CD8-positive, alpha-beta memory T cell (primary cell): ENCODE data around the gene GDAP1L1. TPM values are rescaled to one million over a fixed set of nuclear protein-coding genes. Genes with fewer than 3 reads are reported as not detected.
"Not testable (repeated sequence)": the region's sequence is repeated elsewhere in the genome, so short reads cannot be mapped to it uniquely, and the experiment has no call there.

Experiments
- CTCF ChIA-PET: fragments of 350-600 bp; sonication (Branson Sonifier 250); formaldehyde crosslinking; loops from one replicate; lab custom pipeline; 2021; ENCODE audit warnings: antibody characterized with exemption; lab: Charles Lee
- POLR2A ChIA-PET: fragments of 350-600 bp; sonication (Branson Sonifier 250); formaldehyde crosslinking; loops from one replicate; lab custom pipeline; 2021; ENCODE audit warnings: antibody characterized with exemption; lab: Charles Lee
- DNase-seq, 5 donors: peaks; one replicate each; pipeline versions ENCODE4 v3.0.0 to v3.0.0-alpha.2; 2020 to 2022; ENCODE audit warnings: mixed read lengths in 1 of 5
- H3K27ac ChIP-seq: one replicate; pipeline ENCODE4 v1.7.0; 2013; ENCODE audit warnings: low read depth, mild to moderate bottlenecking, low read length, moderate library complexity
- H3K27me3 ChIP-seq: 2 replicates; pipeline ENCODE4 v1.7.0; 2013; ENCODE audit warnings: low read length, mild to moderate bottlenecking; ENCODE audit not compliant: insufficient read depth, poor library complexity, severe bottlenecking
- H3K36me3 ChIP-seq: 2 replicates; pipeline ENCODE4 v1.7.0; 2013; ENCODE audit warnings: mild to moderate bottlenecking, low read length, moderate library complexity; ENCODE audit not compliant: insufficient read depth
- H3K4me1 ChIP-seq: 2 replicates; pipeline ENCODE4 v1.7.0; 2013; ENCODE audit warnings: mild to moderate bottlenecking, low read length, moderate library complexity; ENCODE audit not compliant: insufficient read depth
- H3K4me3 ChIP-seq: 2 replicates; pipeline ENCODE4 v1.7.0; 2013; ENCODE audit warnings: mild to moderate bottlenecking, low read length
- H3K9me3 ChIP-seq: 2 replicates; pipeline ENCODE4 v1.7.0; 2013; ENCODE audit warnings: mild to moderate bottlenecking, low read length
- H3K27ac Mint-ChIP-seq, 8 donors: one replicate each; pipeline ENCODE4 v1.8.0; 2020 to 2021; ENCODE audit warnings: mixed read lengths in 8 of 8, mild to moderate bottlenecking in 6 of 8, inconsistent platforms in 3 of 8, moderate library complexity in 3 of 8
- H3K27me3 Mint-ChIP-seq, 2 donors: one replicate each; pipeline ENCODE4 v1.8.0; 2020 to 2021; ENCODE audit warnings: mixed read lengths in 2 of 2, mild to moderate bottlenecking in 1 of 2, moderate library complexity in 1 of 2
- H3K36me3 Mint-ChIP-seq, 3 donors: one replicate each; pipeline ENCODE4 v1.8.0; 2020 to 2021; ENCODE audit warnings: mixed read lengths in 3 of 3, inconsistent platforms in 1 of 3, mild to moderate bottlenecking in 1 of 3
- H3K4me1 Mint-ChIP-seq, 3 donors: one replicate each; pipeline ENCODE4 v1.8.0; 2020 to 2021; ENCODE audit warnings: mixed read lengths in 3 of 3, inconsistent platforms in 1 of 3, mild to moderate bottlenecking in 1 of 3
- H3K4me3 Mint-ChIP-seq, 7 donors: one replicate each; pipeline ENCODE4 v1.8.0; 2020 to 2021; ENCODE audit warnings: mixed read lengths in 7 of 7, mild to moderate bottlenecking in 6 of 7, moderate library complexity in 4 of 7, inconsistent platforms in 2 of 7
- H3K9me3 Mint-ChIP-seq, 5 donors: one replicate each; pipeline ENCODE4 v1.8.0; 2020 to 2022; ENCODE audit warnings: mixed read lengths in 5 of 5, mild to moderate bottlenecking in 3 of 5, moderate library complexity in 2 of 5, inconsistent platforms in 1 of 5
- polyA plus RNA-seq: library from polyadenylated mRNA; unstranded; fragments of 300-500 nt; fragmentation: Illumina TruSeq; gene quantifications from one replicate; pipeline ENCODE4 v1.2.3, GENCODE V29; 2021
- total RNA-seq, 2 experiments: library from RNA; stranded (reverse); gene quantifications; one replicate each; pipeline ENCODE4 v1.2.3, GENCODE V29; 2021

GDAP1L1 gene
- total and polyA plus RNA-seq, 3 experiments from 2014 or later: not detected

DNA sequence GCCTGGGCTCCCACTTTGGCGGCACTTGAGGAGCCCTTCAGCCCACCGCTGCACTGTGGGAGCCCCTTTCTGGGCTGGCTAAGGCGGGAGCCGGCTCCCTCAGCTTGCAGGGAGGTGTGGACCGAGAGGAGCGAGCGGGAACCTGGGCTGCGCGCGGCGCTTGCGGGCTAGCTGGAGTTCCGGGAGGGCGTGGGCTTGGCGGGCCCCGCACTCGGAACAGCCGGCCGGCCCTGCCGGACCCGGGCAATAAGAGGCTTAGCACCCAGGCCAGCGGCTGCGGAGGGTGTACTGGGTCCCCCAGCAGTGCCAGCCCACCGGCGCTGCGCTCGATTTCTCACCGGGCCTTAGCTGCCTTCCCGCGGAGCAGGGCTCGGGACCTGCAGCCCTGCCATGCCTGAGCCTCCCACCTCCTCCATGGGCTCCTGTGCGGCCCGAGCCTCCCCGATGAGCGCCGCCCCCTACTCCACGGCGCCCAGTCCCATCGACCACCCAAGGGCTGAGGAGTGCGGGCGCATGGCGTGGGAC lies 52.0 kb downstream of the GDAP1L1 start:
- H3K9me3 ChIP-seq, H3K27me3 Mint-ChIP-seq, H3K4me3 Mint-ChIP-seq, H3K4me1 Mint-ChIP-seq, POLR2A ChIA-PET, DNase-seq, H3K27me3 ChIP-seq, H3K4me3 ChIP-seq, H3K27ac ChIP-seq, H3K9me3 Mint-ChIP-seq, H3K27ac Mint-ChIP-seq, H3K36me3 ChIP-seq, H3K4me1 ChIP-seq: not testable (repeated sequence)
- peaks cover 0 to 11% (median 6%) of the 10 kb centered on the region in 3 donors for H3K36me3 Mint-ChIP-seq
- CTCF ChIA-PET: interaction anchor here (3.8 kb wide), 1 partner anchor 12 kb away, joined by 21 read pairs; the partner anchor contains the start of gene FITM2

DNA sequence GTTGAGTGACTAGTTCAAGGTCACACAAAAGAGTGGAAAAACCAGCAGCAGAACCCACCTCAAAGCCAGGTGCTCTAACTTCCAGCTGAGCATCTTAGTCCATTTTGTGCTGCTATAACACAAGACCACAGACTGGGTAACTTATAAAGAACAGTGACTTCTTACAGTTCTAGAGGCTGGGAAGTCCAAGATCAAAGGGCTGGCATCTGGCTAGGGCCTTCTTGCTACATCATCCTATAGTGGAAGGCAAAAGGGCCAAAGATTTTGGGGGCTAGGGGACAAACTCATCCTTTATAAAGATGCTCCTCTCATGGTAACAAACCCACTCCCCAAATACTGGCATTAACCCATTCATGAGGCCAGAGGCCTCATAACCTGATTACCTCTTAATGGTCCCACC lies 54.2 kb downstream of the GDAP1L1 start:
- Mint-ChIP-seq H3K36me3 (peaks cover 0 to 14% (median 12%) of the 10 kb centered on the region in 3 donors), H3K27me3 (no peaks in the 10 kb centered on the region), H3K27ac (no peak overlapping the region), H3K4me1 (peaks cover 0 to 6% (median 2%) of the 10 kb centered on the region in 3 donors), H3K4me3 (no peak overlapping the region), H3K9me3 (no peaks in the 10 kb centered on the region)
- H3K4me3 ChIP-seq: no peak overlapping the region
- no peaks in the 10 kb centered on the region for H3K4me1 ChIP-seq
- H3K36me3 ChIP-seq: no peaks in the 10 kb centered on the region
- H3K27me3 ChIP-seq: no peaks in the 10 kb centered on the region
- no peak overlapping the region for H3K27ac ChIP-seq
- H3K9me3 ChIP-seq: no peaks in the 10 kb centered on the region
- CTCF ChIA-PET: interaction anchor here (3.8 kb wide), 1 partner anchor 10 kb away, joined by 21 read pairs; the partner anchor contains the start of gene FITM2
- POLR2A ChIA-PET: no interaction called here
- DNase-seq: no peak

DNA sequence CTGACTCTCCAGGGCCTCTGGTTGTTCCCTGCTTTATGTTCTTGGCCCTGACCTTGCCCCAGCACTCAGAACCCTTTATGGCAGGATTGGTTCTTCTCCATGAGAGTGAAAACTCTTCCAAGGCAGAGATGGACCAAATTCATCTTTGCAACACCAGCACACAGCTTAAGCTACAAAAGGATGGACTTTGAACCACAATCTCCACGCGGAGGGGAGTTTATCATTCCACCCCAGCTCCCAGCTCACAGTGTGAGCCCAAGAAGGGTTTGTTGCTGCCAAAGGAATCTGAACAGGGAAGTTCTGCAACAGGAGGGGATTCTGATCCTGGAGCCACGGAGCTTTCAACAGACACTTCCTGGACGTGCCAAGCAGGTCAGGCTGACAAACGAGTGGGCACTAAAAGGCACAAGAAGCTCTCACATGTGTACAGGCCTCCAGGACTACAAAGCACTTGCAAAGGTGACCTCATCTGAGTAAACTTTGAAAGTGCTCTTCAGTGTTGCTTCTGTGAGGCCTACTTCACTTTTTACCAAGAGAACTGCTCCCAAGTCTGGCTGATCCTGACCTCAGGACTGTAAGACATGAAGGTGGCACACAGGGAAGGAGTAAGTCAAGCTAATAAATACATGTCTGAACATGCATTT lies 55.0 kb downstream of the GDAP1L1 start:
- Mint-ChIP-seq H3K27ac (no peak overlapping the region), H3K4me1 (peaks cover 3 to 12% (median 9%) of the 10 kb centered on the region in 3 donors), H3K4me3 (no peak overlapping the region), H3K9me3 (no peaks in the 10 kb centered on the region), H3K27me3 (no peaks in the 10 kb centered on the region), H3K36me3 (peaks cover 0 to 21% (median 15%) of the 10 kb centered on the region in 3 donors)
- POLR2A ChIA-PET: no interaction called here
- DNase-seq: no peak
- Histone ChIP-seq H3K9me3 (no peaks in the 10 kb centered on the region), H3K4me1 (no peaks in the 10 kb centered on the region), H3K27ac (no peak overlapping the region), H3K27me3 (no peaks in the 10 kb centered on the region), H3K4me3 (no peak overlapping the region), H3K36me3 (peaks cover 5% of the 10 kb centered on the region)
- CTCF ChIA-PET: interaction anchor here (3.8 kb wide), 1 partner anchor 9 kb away, joined by 21 read pairs; the partner anchor contains the start of gene FITM2

DNA sequence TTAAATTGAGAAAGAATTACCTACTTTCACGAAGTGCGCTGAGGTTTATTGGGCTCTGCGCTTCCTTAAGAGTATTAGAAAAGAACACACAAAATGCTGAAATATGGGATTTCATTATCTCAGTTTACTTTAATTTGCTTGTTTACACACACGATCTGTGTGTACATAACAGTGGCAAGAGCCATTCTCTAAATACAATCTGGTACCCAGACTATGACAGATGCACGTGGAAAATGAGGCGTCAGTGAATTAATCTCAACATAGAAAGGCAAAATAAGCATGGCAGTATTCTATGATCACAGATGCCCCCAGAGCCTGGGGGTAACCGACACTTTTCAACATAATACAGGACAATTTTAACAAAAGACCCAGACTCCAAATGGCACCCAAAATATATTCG lies 55.6 kb downstream of the GDAP1L1 start:
- CTCF ChIA-PET: interaction anchor here (3.8 kb wide), 1 partner anchor 9 kb away, joined by 21 read pairs; the partner anchor contains the start of gene FITM2
- H3K36me3 Mint-ChIP-seq: peaks cover 0 to 21% (median 15%) of the 10 kb centered on the region in 3 donors
- H3K27me3 ChIP-seq: no peaks in the 10 kb centered on the region

DNA sequence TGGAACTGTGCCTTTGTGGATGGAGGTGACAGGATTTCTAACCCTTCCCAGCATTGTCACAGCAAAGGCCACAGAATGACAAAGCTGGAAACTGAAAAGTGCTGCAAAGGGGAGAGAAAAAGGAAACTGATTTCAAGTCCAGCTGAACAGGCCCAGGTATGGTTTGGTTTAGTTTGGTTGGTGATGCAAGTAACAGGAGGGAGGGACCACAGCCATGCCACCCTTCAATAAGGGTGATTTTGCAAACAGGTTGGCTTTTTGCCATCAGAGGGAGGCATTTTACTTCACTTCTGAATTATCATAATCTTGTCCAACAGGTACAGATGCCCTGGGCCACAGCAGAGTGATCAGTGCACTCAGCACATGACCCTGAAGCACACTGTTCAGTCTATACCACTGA lies 57.3 kb downstream of the GDAP1L1 start:
- Mint-ChIP-seq H3K27ac (no peak overlapping the region), H3K36me3 (peaks cover 0 to 21% (median 15%) of the 10 kb centered on the region in 3 donors), H3K9me3 (no peaks in the 10 kb centered on the region), H3K4me1 (peaks cover 6 to 19% (median 9%) of the 10 kb centered on the region in 3 donors), H3K4me3 (no peak overlapping the region), H3K27me3 (no peaks in the 10 kb centered on the region)
- Histone ChIP-seq H3K27me3 (no peaks in the 10 kb centered on the region), H3K9me3 (no peaks in the 10 kb centered on the region), H3K36me3 (peaks cover 5% of the 10 kb centered on the region), H3K27ac (no peak overlapping the region), H3K4me1 (peaks cover 2% of the 10 kb centered on the region), H3K4me3 (no peak overlapping the region)
- CTCF ChIA-PET: no interaction called here
- POLR2A ChIA-PET: no interaction called here
- DNase-seq: no peak

More for the DNA sequence above, 55.6 kb downstream of the GDAP1L1 start:
- H3K27me3 Mint-ChIP-seq: no peaks in the 10 kb centered on the region
- POLR2A ChIA-PET: no interaction called here
- H3K4me3 Mint-ChIP-seq: no peak overlapping the region
- no peak for DNase-seq
- H3K9me3 Mint-ChIP-seq: no peaks in the 10 kb centered on the region
- peaks cover 3 to 12% (median 9%) of the 10 kb centered on the region in 3 donors for H3K4me1 Mint-ChIP-seq
- no peaks in the 10 kb centered on the region for H3K4me1 ChIP-seq
- H3K27ac ChIP-seq: no peak overlapping the region
- peaks cover 5% of the 10 kb centered on the region for H3K36me3 ChIP-seq
- H3K9me3 ChIP-seq: no peaks in the 10 kb centered on the region
- H3K27ac Mint-ChIP-seq: no peak overlapping the region
- H3K4me3 ChIP-seq: no peak overlapping the region

DNA sequence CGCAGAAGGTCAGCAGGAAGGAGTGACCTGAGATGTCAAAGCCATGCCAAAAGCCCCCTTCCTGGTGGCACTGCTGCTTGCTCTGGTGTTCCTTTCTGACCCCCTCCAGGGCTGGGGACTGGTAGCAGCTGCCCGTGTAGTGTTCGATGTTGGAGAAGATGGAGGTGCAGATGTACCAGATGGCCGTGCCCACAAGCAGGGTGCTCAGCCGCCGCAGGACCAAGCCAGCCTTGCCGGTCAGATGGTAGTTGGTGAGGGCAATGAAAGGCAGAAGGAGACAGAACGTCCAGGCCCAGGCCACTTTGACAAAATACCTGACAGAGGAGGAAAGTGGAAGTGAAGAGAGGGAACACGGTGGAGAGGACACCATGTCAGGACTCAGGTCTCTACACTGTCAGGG lies 59.8 kb downstream of the GDAP1L1 start:
- peak overlapping the region in 1 of 8 donors; percentile 56 for H3K27ac Mint-ChIP-seq
- peaks cover 5% of the 10 kb centered on the region for H3K36me3 ChIP-seq
- H3K27me3 Mint-ChIP-seq: peaks cover 0 to 4% of the 10 kb centered on the region in 2 donors
- H3K27ac ChIP-seq: no peak overlapping the region
- peaks cover 0 to 26% (median 9%) of the 10 kb centered on the region in 3 donors for H3K36me3 Mint-ChIP-seq
- no peak for DNase-seq
- H3K4me3 Mint-ChIP-seq: peak overlapping the region in 1 of 7 donors; percentile 41
- peaks cover 14% of the 10 kb centered on the region for H3K4me1 ChIP-seq
- H3K9me3 Mint-ChIP-seq: no peaks in the 10 kb centered on the region
- H3K27me3 ChIP-seq: no peaks in the 10 kb centered on the region
- H3K4me3 ChIP-seq: no peak overlapping the region
- H3K4me1 Mint-ChIP-seq: peaks cover 26 to 39% (median 26%) of the 10 kb centered on the region in 3 donors
- no peaks in the 10 kb centered on the region for H3K9me3 ChIP-seq
- ChIA-PET CTCF (interaction anchor here (1.3 kb wide), 1 partner anchor 11 kb away, joined by 3 read pairs; no protein-coding TSS in a partner anchor), POLR2A (no interaction called here)

DNA sequence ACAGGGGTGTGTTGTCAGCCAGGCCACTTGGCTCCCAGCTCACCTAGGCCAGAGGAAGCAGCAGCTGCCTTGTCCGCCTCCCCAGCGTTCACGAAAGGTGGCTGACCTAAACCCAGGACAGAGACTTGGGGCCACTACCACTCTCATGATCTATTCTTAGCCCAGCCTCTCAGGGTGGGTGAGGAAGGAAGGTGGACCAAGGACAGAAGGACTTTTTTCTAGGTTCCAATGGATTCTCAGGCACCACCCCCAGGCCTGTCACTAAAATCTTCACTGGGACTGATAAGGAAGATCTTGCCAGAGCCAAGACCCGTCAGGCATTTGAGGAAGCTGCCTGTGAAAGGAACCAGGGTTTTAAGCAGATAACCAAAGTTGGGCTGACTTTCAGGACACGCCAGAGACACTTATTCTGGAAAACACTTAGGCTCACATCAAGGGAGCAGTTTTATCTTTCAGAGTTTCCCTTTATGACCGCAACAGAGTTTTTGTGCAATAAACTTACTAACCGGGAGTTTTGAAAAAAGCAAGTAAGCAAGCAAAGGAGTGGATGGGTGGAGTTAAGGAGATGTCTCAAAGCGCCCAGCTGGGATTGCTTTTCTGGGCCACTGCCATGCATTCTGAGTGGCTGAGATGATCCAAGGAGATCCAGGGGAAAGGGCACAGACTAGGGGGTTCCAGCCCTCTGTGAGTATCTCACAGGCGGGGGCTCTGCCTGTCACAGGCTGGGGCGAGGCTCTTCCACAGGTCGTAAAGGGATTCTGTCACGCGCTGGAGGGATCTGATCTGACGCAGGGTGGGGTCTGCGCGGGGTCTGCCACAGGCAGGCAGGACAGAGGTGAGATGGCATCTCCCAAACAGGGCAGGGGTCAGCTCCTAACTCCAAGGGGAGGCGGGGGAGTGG lies 62.9 kb downstream of the GDAP1L1 start:
- Mint-ChIP-seq H3K9me3 (no peaks in the 10 kb centered on the region), H3K27ac (peak overlapping the region in 7 of 8 donors; percentile 47 to 94 (median 84)), H3K4me1 (peaks cover 26 to 35% (median 26%) of the 10 kb centered on the region in 3 donors), H3K4me3 (peak overlapping the region; percentile 91 to 97 (median 95)), H3K27me3 (peaks cover 0 to 4% of the 10 kb centered on the region in 2 donors), H3K36me3 (peaks cover 0 to 19% (median 2%) of the 10 kb centered on the region in 3 donors)
- Histone ChIP-seq H3K36me3 (peaks cover 5% of the 10 kb centered on the region), H3K27ac (peak overlapping the region; percentile 61), H3K9me3 (no peaks in the 10 kb centered on the region), H3K4me1 (peaks cover 14% of the 10 kb centered on the region), H3K27me3 (no peaks in the 10 kb centered on the region), H3K4me3 (peak overlapping the region; percentile 89)
- peak in 1 of 5 donors; percentile 4 for DNase-seq
- ChIA-PET CTCF (interaction anchor here (0.5 to 8.5 kb wide), 23 partner anchors 9 to 576 kb away, joined by 3 to 396 read pairs (median 5); partner anchors contain the start of genes OSER1 and YWHAB), POLR2A (interaction anchor here (0.6 to 2.0 kb wide), 4 partner anchors 92 to 132 kb away, joined by 3 to 11 read pairs (median 5); no protein-coding TSS in a partner anchor)
